ENCODE data around the gene ORAI1.
"Not testable (repeated sequence)": the region's sequence is repeated elsewhere in the genome, so short reads cannot be mapped to it uniquely, and the experiment has no call there.

The ORAI1 gene

GRCh38 chr12:121626087-121626852, at the start of gene ORAI1:
Gene ORAI1, plus strand, starts transcription at chr12:121626530.
- DNase-seq: peak; percentile 30 to 96 (median 88)

GRCh38 chr12:121576851-121577391, 49.4 kb upstream of the ORAI1 start:
- peak in 4 of 14 donors; percentile 3 to 15 (median 11) for DNase-seq

GRCh38 chr12:121577443-121578180, 48.7 kb upstream of the ORAI1 start:
- DNase-seq: peak in 1 of 14 donors; percentile 20

- peak in 7 of 14 donors; percentile 13 to 62 (median 40) for DNase-seq
These were observed 47.8 kb upstream of the ORAI1 start for GRCh38 chr12:121578230-121579189.

GRCh38 chr12:121579190-121579791, 47.0 kb upstream of the ORAI1 start:
- DNase-seq: peak in 8 of 14 donors; percentile 21 to 60 (median 34)

GRCh38 chr12:121579981-121580868, 46.1 kb upstream of the ORAI1 start:
- DNase-seq: peak in 12 of 14 donors; percentile 61 to 92 (median 78)

GRCh38 chr12:121580959-121581685, 45.2 kb upstream of the ORAI1 start, which contains the start of gene KDM2B:
Gene KDM2B, minus strand, starts transcription at chr12:121581023. Its CDS starts 112 bp downstream, at chr12:121580911.
- peak in 12 of 14 donors; percentile 37 to 82 (median 64) for DNase-seq

- DNase-seq: peak in 9 of 14 donors; percentile 7 to 65 (median 29)
These were observed 44.5 kb upstream of the ORAI1 start for GRCh38 chr12:121581686-121582429.

- peak in 6 of 14 donors; percentile 6 to 48 (median 18) for DNase-seq
These were observed 43.6 kb upstream of the ORAI1 start for GRCh38 chr12:121582583-121583333.

GRCh38 chr12:121583334-121583661, 43.0 kb upstream of the ORAI1 start:
- not testable (repeated sequence) for DNase-seq

- not testable (repeated sequence) for DNase-seq
These were observed 41.4 kb upstream of the ORAI1 start for GRCh38 chr12:121584885-121585284.

GRCh38 chr12:121590476-121591143, 35.7 kb upstream of the ORAI1 start:
- peak in 1 of 14 donors; percentile 14 for DNase-seq

GRCh38 chr12:121592320-121592719, 34.0 kb upstream of the ORAI1 start:
- DNase-seq: no peak

- DNase-seq: no peak
These were observed 30.8 kb upstream of the ORAI1 start for GRCh38 chr12:121595520-121595919.

GRCh38 chr12:121596526-121596925, 29.8 kb upstream of the ORAI1 start:
- no peak for DNase-seq

- DNase-seq: no peak
These were observed 25.5 kb upstream of the ORAI1 start for GRCh38 chr12:121600702-121601336.

GRCh38 chr12:121602766-121603165, 23.6 kb upstream of the ORAI1 start:
- no peak for DNase-seq
